Measurements from ENCODE around the gene TM4SF20.

The TM4SF20 gene

GRCh38 chr2:227317834-227318233, 61.3 kb downstream of the TM4SF20 start:
- no peak for DNase-seq

GRCh38 chr2:227313310-227313709, 65.8 kb downstream of the TM4SF20 start:
- DNase-seq: no peak

- no peak for DNase-seq
Observed at GRCh38 chr2:227312579-227312978, 66.5 kb downstream of the TM4SF20 start.

Data from NCI-H2107 (cell line).